OCI-LY7 (cell line): ENCODE measurements around the gene ERN1.

Experiments used
- CTCF ChIP-seq: fragments of 200-600 bp; sonication (generic); conservative IDR thresholded peaks from 2 replicates; pipeline ENCODE4 v1.5.1; 2014; ENCODE audit warnings: mild to moderate bottlenecking, antibody characterized with exemption, low read length, moderate library complexity, mixed read lengths
- EZH2phosphoT487 ChIP-seq: fragments of 200-600 bp; sonication (generic); IDR thresholded peaks from 2 replicates; pipeline ENCODE4 v1.6.1; 2018; ENCODE audit warnings: low read depth, borderline replicate concordance, mild to moderate bottlenecking, mixed run types, antibody characterized with exemption, low read length, moderate library complexity, mixed read lengths

DNA sequence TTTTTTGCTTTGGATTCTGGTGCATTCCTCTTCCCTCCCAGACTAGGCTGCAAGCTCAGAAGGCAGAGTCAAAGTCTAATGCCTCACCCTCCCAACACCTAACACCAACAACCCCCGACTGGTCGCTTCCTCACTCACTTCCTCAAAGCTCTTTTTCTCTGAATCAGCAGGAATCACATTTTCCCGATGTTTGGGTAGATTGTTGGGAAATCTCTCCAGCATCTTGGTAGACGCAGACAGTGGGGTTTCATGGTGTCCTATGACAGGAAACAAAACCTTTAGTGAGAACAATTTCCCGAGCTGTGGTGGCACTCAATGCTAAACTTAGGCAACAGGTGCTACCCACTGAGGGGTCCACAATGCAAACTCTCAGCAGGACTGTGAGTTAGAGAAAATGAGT is 69.6 kb downstream of the ERN1 start:
- no peak for TF ChIP-seq CTCF
- no peak for TF ChIP-seq EZH2phosphoT487
